HG03565 (cell line): ENCODE data around the gene DOCK3.
"Not testable (repeated sequence)": the region's sequence is repeated elsewhere in the genome, so short reads cannot be mapped to it uniquely, and the experiment has no call there.

Source experiments
- ATAC-seq: cut with Tn5 transposase; IDR thresholded peaks from one replicate; pipeline ENCODE4 v1.9.1; 2021; ENCODE audit warnings: mild to moderate bottlenecking, moderate library complexity; ENCODE audit not compliant: unreplicated experiment

Gene DOCK3

DNA sequence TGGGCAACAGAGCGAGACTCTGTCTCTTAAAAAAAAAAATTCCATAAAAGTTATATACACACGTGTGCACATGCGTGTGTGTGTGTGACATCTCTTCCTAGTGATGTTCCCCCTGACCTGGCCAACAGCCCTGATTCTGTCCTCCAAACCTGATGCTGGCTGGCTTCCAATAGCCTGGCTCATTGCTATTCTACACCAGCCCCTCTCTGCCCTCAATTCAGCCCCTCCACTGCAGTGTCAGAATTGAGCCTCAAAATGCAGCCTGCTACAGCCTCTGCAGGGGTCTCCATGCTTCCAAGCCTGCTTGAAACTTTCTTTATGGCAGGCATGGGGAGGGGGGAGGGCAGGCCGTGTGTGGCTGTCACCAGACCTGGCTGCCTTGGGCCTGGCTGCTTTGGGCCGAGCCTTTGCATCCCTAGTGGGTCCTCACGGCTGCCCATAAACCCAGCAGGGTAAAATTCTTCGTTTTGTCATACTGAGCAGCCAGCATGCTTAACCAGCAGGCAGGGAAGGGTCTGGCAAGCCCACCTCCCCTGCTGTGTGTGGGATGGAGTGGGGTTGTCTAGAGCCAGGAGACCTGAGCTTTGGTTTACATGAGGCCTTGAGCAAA is 22.7 kb upstream of the DOCK3 start:
- ATAC-seq = no peak

DNA sequence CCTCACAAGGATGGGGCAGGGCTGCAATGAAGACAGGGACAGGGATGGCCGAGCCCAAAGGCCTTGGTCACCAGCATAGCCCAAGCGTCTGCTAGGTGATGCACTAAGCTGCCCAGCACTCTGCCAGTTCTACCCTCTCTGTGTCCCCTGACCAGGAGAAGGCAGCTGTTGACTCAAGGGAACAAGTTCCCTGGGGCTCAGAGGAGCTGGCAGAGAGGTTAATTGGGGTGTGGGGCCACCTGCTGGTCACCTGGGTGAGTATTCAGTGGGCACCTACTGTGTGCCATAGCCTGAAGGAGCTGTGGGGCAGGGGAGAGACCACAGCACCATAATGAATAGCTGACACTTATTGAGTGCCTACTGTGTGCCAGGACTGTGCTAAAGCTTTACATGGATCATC is 22.0 kb upstream of the DOCK3 start:
- ATAC-seq = no peak

DNA sequence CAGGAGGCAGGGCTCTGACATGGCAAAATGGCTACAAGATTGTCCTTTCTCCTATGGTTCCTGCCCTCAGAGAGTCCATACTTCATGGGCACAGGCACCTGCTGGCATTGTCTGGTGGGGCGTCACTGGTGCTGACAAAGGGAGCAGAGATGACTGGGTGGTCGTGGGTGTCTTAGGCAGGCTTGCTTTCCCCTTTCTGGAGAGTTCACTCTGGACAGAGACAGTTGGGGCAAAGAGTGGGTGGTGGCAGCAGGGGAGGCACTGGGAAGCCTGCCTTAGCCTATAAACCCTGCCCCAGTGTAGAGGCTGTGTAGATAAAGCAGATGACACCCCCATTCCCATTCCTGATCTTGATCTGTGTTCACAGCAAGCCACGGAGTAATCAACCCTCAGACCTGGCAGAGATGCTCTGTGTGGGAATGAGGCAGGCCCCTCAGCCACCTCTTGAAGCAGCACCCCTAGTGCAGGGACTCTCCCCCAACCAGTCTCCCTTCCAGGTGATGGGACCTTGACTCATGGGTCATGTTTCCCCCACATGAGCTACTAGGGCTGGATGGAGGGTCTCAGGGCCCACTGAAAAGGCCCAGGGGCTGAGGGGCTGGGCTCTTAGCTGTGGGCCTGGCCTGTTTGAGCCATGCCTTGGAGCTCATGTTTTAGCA is 20.7 kb upstream of the DOCK3 start:
- ATAC-seq = no peak

DNA sequence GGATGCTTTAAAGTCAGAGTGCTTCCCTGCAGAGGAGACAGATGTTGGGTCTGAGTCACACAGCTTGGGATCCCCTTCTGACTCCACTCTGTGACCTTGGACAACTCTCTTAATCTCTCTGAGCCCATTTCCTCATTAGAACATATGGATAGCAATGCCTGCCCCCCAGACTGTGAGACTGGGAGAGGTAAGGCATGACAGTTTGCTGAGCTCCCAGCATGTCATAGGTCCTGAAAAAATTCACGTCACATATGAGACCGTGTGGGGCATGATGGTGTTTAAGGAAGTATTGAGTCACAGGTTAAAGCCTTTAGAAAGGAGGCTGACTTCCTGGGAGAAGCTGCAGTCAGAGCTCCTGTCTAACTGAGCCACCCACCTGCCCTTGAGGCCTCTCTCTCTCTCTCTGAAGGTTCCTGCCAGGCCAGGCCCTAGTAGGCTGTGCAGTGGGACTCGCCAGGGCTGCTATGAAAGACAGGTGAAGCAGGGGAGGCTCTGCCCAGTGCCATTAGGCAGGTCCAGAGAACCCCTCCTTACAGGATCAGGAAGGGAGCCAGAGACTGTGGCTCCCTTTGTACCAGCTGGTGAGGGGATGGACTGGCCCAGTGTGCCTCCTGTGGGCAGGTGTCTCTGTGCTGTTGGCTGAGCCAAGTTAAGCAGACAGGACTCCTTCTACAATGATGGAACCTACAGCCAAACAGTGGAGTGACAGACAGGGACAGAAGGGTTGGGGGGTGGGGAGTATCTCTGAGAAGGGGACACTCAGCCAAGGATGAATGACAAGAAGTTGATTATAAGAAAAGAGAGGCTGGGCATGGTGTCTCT is 19.5 kb upstream of the DOCK3 start:
- ATAC-seq = no peak

DNA sequence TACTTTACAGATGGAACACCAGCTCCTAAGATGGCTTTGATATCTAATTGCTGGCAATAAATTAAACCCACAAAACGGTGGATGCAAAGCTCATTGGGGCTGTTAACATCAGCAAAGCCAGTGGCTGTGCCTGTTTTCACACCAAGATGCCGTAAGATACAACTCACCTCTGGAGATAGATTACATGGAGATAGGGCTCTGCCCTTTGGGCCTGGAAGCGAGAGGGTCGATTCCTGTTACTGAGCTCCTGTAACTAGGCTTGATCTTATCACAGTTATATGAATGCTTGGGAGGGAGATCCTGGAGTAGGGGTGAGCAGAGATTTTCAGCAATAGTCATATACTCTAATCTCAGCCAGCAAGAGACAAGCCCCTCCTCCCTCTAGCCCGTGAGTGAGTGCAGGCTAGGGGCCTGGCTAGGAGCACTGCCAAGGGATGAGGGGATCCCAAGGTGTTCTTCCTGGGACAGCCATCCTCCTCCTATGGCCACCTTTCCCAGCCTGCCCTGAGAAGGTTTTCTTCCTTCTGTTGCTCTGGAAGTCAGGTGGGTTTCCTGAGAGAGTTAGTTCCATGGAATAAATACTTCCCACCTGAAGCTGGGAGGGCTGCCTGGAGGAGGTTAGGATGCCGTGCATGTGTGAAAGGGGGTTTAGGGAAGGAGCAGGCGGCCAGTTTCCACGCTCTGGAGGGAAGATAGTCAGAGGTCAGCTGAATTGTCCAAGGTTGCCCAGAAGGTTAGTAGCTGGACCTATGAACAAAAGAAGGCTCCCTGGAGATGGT is 18.1 kb upstream of the DOCK3 start:
- ATAC-seq = no peak

DNA sequence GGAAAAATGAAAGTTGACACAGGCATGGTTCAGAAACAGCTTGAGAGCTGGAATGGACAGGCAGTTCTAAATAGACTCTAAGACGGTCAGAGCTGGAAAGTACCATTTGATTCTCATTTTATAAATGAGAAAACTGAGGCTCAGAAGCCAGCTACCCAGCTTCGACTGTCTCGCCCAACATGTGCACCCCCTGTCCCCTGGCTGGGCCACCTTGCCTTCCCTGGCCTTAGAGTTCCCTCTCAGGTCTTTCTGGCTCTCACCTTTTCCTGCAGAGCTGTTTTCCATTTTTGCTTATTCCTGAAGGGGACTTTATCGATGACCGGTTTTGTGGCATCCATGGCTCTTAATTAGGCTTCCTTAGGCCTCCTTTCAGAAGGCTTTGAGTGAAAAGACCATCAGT is 17.3 kb upstream of the DOCK3 start:
- ATAC-seq = no peak

DNA sequence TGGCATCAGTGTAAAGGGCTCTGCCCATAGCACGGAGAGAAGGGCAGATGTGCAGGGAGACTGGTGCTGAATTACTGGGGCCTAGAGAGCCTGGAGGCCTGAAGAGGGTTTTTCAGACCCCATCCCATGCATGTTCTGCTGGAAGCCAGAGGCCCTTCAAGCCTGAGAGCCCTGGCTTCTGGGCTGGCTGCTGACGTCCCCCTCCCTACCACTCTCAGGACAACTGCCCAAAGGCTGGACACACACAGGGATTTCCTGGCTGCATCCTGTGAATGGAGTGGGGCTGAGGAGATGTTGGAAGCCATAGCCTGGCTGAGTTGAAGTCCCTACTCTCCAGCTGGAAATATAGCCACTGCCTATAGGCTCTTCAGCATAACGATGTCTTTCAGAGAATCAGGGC is 16.9 kb upstream of the DOCK3 start:
- ATAC-seq = no peak

DNA sequence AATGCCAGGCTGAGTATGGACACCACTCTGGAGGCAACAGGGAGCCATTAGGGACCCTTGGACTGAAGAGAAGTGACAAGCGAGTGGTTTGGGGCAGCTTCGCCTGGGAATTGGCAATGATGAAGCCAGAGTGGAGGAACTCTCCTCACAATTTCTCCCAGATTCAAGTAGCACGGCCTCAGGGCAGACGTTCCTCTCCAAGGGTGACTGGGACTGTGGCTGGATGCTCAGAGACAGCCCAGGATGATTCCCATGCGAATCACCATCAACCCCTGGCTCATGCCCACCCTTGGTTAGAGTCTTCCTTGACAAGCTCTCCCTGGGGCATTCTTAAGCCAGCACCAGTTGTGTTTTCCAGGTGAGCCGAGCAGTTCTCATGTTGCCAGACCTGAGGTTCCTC is 16.3 kb upstream of the DOCK3 start:
- ATAC-seq = no peak

DNA sequence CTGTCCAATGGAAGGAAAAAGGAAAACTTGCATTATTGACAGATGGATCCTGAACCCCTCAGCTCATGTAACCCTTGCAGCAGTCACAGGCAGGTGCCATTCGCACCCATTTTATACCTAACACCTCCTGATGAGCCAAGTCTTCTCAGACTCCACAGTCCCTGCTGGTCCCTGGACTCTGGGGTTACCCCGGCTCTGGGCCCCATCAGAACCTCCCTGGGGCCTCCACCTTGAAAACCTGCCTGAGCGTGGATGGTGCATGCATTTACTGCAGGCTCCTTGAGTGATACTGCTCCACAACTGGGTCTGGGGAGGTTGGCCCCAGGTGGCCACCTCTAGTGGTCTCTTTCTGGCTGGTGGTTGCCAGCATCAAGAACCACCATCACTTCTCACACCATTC is 15.9 kb upstream of the DOCK3 start:
- no peak for ATAC-seq

DNA sequence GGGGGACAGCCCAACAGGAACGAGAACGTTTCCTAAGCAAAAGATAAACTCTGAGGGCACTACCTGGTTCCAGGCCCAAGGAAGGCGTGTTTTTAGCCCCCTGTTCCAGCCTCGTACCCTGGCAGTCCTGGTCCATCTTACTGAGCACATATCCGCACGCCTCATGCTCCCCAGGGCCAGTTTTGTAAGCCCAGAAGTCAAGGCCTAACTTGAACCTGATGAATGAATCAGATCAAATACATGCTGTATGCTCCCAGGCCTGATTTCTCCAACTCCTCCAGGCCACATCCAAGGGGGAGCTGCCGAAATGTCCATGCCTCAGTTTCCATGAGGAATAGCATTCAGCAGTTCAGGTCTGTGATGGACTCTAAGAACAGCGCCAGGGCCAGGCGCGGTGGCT is 14.3 kb upstream of the DOCK3 start:
- no peak for ATAC-seq

DNA sequence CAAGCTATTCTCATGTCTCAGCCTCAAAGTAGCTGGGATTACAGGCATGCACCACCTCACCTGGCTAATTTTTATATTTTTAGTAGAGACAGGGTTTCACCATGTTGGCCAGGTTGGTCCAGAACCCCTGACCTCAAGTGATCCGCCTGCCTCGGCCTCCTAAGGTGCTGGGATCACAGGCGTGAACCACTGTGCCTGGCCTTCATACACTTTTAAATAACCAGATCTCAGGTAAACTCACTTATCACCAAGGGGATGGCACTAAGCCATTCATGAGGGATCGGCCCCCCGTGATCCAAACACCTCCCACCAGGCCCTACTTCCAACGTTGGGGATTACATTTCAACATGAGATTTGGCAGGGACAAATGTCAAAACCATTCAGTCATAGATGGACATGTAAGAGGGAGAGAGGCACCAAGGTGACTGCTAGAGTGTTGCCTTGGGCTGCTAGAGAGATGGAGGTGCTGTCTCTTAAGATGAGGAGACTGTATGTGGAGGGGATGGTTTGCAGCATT is 13.3 kb upstream of the DOCK3 start:
- ATAC-seq = no peak

DNA sequence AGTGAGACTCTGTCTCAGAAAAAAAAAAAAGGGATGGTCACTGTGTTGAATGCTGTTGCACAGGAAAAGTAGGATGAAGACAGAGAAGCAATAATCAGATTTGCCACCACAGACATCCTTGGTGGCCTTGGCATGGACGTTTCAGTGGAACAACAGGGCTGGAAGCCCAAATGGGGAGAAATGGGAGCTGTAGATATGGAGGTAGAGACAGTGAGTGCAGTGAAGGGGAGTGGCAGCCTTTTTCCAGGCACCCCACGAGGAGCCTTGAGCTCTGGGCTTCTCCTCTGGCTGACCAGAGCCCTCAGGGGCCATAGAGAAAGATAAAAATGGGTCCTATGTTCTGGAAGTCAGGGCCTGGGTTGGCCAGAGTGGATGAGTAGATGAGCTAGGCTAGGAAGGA is 12.3 kb upstream of the DOCK3 start:
- ATAC-seq = no peak

DNA sequence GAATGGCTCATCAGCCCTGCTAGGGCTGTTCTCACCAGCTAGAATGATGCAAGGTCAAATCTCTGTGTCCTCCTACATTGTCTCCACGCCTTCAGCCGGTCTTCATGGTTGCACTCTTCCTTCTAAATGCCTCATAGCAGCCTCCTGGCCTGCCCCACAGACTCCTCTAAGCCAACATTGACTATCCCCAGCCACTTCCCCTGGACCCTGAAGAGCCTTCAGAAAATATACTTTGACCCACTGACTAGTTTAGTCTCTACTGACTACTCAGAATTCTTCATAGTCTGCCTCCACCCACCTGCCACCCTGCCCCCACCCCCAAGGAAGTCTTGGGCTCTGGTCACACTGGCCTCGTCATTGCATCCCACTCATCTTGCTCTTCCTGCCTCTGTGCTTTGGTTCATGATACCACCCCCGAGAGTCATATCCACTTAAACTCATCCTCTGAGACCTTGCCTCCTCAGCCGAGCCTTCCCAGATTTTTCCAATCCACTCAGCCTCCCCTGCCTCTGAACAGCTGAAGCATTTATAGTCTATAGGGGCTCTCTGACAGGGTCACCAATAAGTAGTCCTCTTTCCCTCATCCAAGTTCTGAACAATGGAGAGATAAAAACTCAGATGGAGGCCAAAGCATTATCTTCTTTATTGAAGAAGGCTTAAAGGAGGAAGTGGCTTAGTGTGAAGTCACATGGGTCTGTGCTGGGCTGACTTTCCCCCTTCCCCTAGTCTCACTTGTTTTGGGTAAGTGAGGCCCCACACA is 9.5 kb upstream of the DOCK3 start:
- ATAC-seq = no peak

DNA sequence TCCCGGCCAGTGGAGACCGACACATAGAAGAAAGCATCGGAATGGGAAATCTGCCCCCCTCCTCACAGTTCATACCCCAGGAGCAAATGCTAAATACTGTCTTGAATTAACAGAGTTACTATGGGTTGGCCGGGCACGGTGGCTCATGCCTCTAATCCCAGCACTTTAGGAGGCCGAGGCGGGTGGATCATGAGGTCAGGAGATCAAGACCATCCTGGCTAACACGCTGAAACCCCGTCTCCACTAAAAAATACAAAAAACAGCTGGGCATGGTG is 8.9 kb upstream of the DOCK3 start:
- not testable (repeated sequence) for ATAC-seq

DNA sequence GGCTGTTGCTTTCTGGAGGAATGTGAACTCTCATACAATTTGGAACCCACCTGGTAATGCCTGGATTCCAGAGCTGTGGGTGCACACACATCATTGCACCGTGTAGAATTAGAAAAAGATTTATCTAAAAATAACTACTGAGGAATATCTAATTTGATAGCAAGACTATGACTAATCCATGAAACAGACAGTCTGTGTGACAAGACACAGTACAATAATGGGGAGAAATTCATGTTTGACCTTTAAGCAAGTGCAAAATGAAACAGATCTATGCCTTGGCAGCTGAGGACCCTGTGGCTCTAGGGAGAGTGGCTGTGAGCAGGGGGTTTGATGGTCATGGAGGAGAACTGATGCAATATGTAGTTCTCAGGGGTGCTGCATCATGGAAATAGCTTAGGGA is 7.9 kb upstream of the DOCK3 start:
- no peak for ATAC-seq

DNA sequence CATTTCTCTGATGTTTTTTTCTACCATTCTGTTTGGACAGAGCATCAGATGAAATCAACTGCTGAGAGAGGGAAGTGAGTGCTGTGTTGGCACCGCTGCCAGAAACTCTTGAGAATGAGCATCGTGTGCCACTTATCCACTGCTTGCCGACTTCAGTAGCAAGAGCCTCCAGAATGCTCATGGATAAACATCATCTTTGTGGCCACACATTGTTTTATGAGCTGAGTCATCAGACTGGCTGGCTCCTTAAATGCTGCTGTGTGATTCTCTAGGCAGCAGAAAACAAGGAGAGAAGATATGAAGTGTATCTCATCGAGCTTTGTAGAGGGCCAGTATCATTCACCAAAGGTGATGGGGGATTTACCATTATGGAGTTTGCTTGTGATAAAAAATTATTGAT is 3.4 kb upstream of the DOCK3 start:
- no peak for ATAC-seq

DNA sequence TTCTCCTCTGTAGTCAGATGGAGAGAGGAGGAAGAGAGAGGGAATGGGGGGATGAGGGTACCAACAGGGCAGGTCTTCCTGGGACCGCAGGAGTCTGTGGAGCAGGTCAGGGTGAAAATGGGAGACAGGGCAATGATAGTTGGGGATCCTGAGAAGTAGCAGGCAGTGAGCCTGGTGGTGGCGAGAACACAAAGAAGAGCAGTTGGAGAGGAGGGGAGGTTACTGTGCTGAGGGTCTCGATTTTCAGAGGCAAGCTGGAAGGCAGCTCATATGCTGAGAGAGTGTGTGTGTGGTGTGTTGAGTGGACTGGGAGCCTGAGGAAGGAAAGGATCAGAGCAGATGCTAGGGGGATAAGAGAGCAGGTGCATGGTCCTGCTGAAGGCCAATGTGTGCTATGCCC is 2.1 kb upstream of the DOCK3 start:
- ATAC-seq = no peak

DNA sequence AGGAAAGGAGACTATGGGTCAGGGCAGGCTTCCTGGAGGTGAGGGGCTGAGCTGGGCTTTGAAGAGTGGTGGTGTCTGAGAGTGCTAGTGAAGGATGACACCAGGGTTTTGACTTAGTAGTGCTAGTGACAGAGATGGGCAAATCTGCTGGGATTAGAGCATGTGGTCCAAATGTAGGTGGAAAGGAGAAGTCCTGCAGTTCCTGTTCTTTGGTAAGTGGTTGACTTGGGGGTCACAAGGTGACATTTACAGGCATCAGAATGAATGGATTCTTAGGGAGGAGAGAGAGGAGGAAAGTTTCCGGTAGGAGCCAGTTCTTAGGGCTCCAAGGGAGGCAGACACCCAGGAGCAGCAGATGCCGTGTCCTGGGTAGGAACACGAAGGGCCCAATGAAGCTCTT is 796 bp upstream of the DOCK3 start:
- ATAC-seq = no peak

DNA sequence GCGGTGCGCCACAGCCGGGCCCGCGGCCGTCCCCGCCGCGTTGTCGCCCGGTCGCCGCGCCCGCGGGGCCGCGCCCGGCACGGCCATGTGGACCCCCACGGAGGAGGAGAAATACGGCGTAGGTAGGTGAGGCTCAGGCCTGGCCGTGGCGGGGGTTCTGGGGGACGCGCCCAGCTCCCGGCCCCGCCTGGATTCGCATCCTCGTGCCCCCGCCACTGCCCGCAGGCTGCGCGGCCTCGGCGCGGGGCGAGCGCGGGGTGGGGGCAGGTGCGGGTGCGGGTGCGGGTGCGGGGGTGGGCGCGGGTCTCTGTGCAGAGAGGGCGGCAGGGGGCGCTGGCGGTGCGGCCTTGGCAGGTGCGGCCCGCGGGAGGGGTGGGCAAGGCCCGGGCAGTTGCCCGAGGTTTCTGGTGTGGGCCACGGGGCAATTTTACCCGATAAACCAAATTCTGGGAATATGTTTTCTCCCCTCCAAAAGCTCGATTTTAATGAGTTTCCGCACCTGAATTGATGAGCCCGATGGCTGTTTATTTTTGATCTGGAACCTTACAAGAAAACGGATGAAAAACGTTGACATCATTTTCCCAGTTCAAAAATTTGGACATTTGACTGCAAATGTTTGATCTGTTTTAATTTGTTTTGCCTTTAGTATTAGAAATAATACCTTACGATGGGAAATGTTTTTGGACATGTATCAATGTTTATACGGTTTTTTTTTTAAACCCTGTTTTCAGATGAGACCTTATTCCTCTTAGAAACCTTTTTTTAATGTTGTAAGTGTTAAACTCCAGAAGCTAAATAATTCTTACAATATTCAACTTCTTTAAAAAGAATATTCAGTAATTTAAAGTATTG is 678 bp downstream of the DOCK3 start:
- ATAC-seq = peak; percentile 13
